ENCODE data around the gene LASP1. TPM values are rescaled to one million over a fixed set of nuclear protein-coding genes. Genes with fewer than 3 reads are reported as not detected.

The LASP1 gene
- polyA plus RNA-seq, 1 donor (not counting 4 experiments of a cell fraction or from before 2014, with no cell fraction given) = 88.1 TPM

- TF ChIP-seq CTCF (optimal IDR thresholded peaks at IDR 0.05 in 1 of 3, IDR thresholded peaks at IDR 0.05 in 1 of 3, conservative IDR thresholded peaks at IDR 0.05 in 1 of 3; ENCODE audit: extremely low read depth in 1 of 3, insufficient read depth in 2 of 3, low read length in 3 of 3) (no peak), EZH2 (IDR thresholded peaks at IDR 0.05; ENCODE audit: low read length) (no peak)
- Histone ChIP-seq H3K36me3 (ENCODE audit: control insufficient read depth in 2 of 2, extremely low read depth in 1 of 2, insufficient read depth in 2 of 2, low read length in 2 of 2) (peaks cover 38 to 44% of the 10 kb centered on the region in 2 experiments), H3K4me2 (ENCODE audit: control insufficient read depth, extremely low read depth, insufficient read depth, low read depth, low read length) (no peak overlapping the region), H4K20me1 (ENCODE audit: control insufficient read depth, extremely low read depth, insufficient read depth, low read length) (no peaks in the 10 kb centered on the region), H3K4me1 (ENCODE audit: control insufficient read depth, extremely low read depth, insufficient read depth, low read length) (peaks cover 20% of the 10 kb centered on the region), H3K27me3 (ENCODE audit: control insufficient read depth, extremely low read depth, insufficient read depth, low read length) (no peaks in the 10 kb centered on the region), H3K79me2 (ENCODE audit: control insufficient read depth, insufficient read depth, low read length) (peaks cover 9% of the 10 kb centered on the region), H3K9ac (ENCODE audit: control insufficient read depth, extremely low read depth, insufficient read depth, low read length) (no peak overlapping the region), H3K4me3 (ENCODE audit: control insufficient read depth in 2 of 3, extremely low read depth in 1 of 3, insufficient read depth in 2 of 3, low read depth in 1 of 3, low read length in 3 of 3) (no peak overlapping the region), H2AFZ (ENCODE audit: control insufficient read depth, low read length) (no peak overlapping the region), H3K27ac (ENCODE audit: control insufficient read depth, insufficient read depth, low read length) (no peak overlapping the region), H3K9me3 (ENCODE audit: control insufficient read depth, low read depth, low read length) (no peaks in the 10 kb centered on the region), H3K9me1 (ENCODE audit: control insufficient read depth, extremely low read depth, insufficient read depth, low read length) (no peaks in the 10 kb centered on the region)
- dilution Hi-C loops (cut with MboI; ENCODE audit: extremely low pct_ligation_motif_present, low sequenced_read_pairs) = no loop called here
- FAIRE-seq (no peak), DNase-seq (ENCODE audit: low read depth, low spot score) (no peak)
Measured at GRCh38 chr17:38898291-38898679, 28.4 kb downstream of the LASP1 start.

GRCh38 chr17:38898812-38899348 lies 29.0 kb downstream of the LASP1 start:
- dilution Hi-C loops (cut with MboI; ENCODE audit: extremely low pct_ligation_motif_present, low sequenced_read_pairs) = no loop called here
- DNase-seq (ENCODE audit: low read depth, low spot score) (no peak), FAIRE-seq (no peak)
- Histone ChIP-seq H3K27me3 (ENCODE audit: control insufficient read depth, extremely low read depth, insufficient read depth, low read length) (no peaks in the 10 kb centered on the region), H3K4me3 (ENCODE audit: control insufficient read depth in 2 of 3, extremely low read depth in 1 of 3, insufficient read depth in 2 of 3, low read depth in 1 of 3, low read length in 3 of 3) (no peak overlapping the region), H3K4me1 (ENCODE audit: control insufficient read depth, extremely low read depth, insufficient read depth, low read length) (peaks cover 20% of the 10 kb centered on the region), H3K9me1 (ENCODE audit: control insufficient read depth, extremely low read depth, insufficient read depth, low read length) (no peaks in the 10 kb centered on the region), H3K9ac (ENCODE audit: control insufficient read depth, extremely low read depth, insufficient read depth, low read length) (no peak overlapping the region), H3K27ac (ENCODE audit: control insufficient read depth, insufficient read depth, low read length) (no peak overlapping the region), H3K36me3 (ENCODE audit: control insufficient read depth in 2 of 2, extremely low read depth in 1 of 2, insufficient read depth in 2 of 2, low read length in 2 of 2) (peaks cover 35 to 41% of the 10 kb centered on the region in 2 experiments), H3K9me3 (ENCODE audit: control insufficient read depth, low read depth, low read length) (no peaks in the 10 kb centered on the region), H2AFZ (ENCODE audit: control insufficient read depth, low read length) (no peak overlapping the region), H3K79me2 (ENCODE audit: control insufficient read depth, insufficient read depth, low read length) (peaks cover 15% of the 10 kb centered on the region), H4K20me1 (ENCODE audit: control insufficient read depth, extremely low read depth, insufficient read depth, low read length) (no peaks in the 10 kb centered on the region), H3K4me2 (ENCODE audit: control insufficient read depth, extremely low read depth, insufficient read depth, low read depth, low read length) (no peak overlapping the region)
- TF ChIP-seq EZH2 (IDR thresholded peaks at IDR 0.05; ENCODE audit: low read length) = no peak
- TF ChIP-seq CTCF (optimal IDR thresholded peaks at IDR 0.05 in 1 of 3, IDR thresholded peaks at IDR 0.05 in 1 of 3, conservative IDR thresholded peaks at IDR 0.05 in 1 of 3; ENCODE audit: extremely low read depth in 1 of 3, insufficient read depth in 2 of 3, low read length in 3 of 3) = no peak

All from keratinocyte (primary cell).